PFSK-1 (cell line): ENCODE data around the gene CLDN3.

Source experiments
- POLR2AphosphoS5 ChIP-seq: IDR thresholded peaks from 2 replicates; pipeline ENCODE4 v1.6.1; 2012; ENCODE audit warnings: low read depth, mild to moderate bottlenecking, control low read depth, low read length, moderate library complexity
- REST ChIP-seq, 2 experiments: IDR thresholded peaks; 2 replicates each; pipeline versions ENCODE4 v1.6.1 to v1.8.0; 2011 to 2012; ENCODE audit warnings: low read depth in 2 of 2, low read length in 2 of 2, control low read depth in 1 of 2, inconsistent platforms in 1 of 2, mild to moderate bottlenecking in 1 of 2, moderate library complexity in 1 of 2; ENCODE audit not compliant: insufficient read depth in 1 of 2

GRCh38 chr7:73719806-73720169 is 50.3 kb downstream of the CLDN3 start:
- no peak for TF ChIP-seq REST (IDR thresholded peaks at IDR 0.05; ENCODE audit: insufficient read depth in 1 of 2, low read depth in 2 of 2, low read length in 2 of 2)
- no peak for TF ChIP-seq POLR2AphosphoS5
